KOPT-K1 (cell line): Measurements from ENCODE around the gene NUP210.
"Not testable (repeated sequence)": the region's sequence is repeated elsewhere in the genome, so short reads cannot be mapped to it uniquely, and the experiment has no call there.

Experiments used
- H3K27ac ChIP-seq: fragments of 200-600 bp; sonication (generic); 2 replicates; pipeline ENCODE4 v1.5.1; 2016; ENCODE audit warnings: antibody characterized with exemption, mild to moderate bottlenecking, low read depth, low read length; ENCODE audit not compliant: poor library complexity, severe bottlenecking
- H3K36me3 ChIP-seq: fragments of 200-600 bp; sonication (generic); 2 replicates; pipeline ENCODE4 v1.5.1; 2017; ENCODE audit warnings: antibody characterized with exemption, mild to moderate bottlenecking, low read length, moderate library complexity; ENCODE audit not compliant: insufficient read depth
- H3K9me3 ChIP-seq: fragments of 200-600 bp; sonication (generic); 2 replicates; pipeline ENCODE4 v1.5.1; 2017; ENCODE audit warnings: antibody characterized with exemption, low read length, mild to moderate bottlenecking; ENCODE audit not compliant: insufficient read depth, poor library complexity, severe bottlenecking

The NUP210 gene

GRCh38 chr3:13442882-13443281 lies 22.8 kb upstream of the NUP210 start:
- not testable (repeated sequence) for H3K36me3 ChIP-seq, H3K27ac ChIP-seq, H3K9me3 ChIP-seq

DNA sequence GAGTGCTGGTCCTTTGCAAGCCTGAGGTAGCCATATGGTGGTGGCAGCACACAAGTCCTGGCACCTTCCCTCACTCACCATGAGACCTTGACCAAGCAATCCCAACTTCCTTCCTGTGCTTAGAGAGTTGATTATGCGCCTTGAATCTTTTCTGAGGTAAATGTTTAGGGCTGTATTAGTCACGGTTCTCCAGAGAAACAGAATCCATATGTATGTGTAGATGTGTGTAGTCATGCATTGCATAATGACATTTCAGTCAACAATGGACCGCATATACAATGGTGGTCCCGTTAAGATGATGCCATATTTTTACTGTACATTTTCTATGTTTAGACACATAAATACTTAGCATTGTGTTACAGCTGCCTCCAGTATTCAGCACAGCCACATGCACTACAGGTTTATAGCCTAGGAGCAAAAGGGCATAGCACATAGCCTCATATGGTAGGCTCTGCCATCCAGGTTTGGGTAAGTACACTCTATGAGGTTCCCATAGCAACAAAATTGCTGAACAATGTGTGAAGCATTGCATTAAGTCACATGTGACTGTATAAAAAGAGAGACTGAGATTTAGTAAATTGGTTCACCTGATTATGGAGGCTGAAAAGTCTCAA lies 20.2 kb upstream of the NUP210 start:
- Histone ChIP-seq H3K9me3 (no peaks in the 10 kb centered on the region), H3K36me3 (no peaks in the 10 kb centered on the region), H3K27ac (no peak overlapping the region)

- H3K36me3 ChIP-seq, H3K27ac ChIP-seq, H3K9me3 ChIP-seq: not testable (repeated sequence)
Measured at GRCh38 chr3:13436213-13436612, 16.1 kb upstream of the NUP210 start.

- Histone ChIP-seq H3K36me3 (no peaks in the 10 kb centered on the region), H3K27ac (no peak overlapping the region), H3K9me3 (peaks cover 9% of the 10 kb centered on the region)
Measured at GRCh38 chr3:13433912-13434311, 13.8 kb upstream of the NUP210 start.

DNA sequence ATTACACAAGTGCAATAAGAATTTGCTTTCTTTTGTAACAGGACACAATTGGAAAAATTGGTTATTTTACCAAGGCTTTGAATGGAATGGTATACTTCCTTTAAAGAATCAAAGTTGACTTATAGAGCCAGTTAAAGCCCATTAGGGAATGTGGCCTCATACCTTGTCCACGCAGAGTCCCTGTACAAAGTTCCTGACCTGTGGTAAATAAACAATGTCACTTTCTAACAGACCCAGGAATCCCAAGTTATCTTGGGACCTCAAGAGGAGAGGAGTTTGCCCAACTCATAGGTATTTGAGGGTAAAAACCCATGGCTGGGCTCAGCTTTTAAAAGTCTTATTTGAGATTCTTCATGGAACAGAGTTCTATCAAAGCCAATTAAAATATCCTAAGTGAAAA lies 12.0 kb upstream of the NUP210 start:
- no peak overlapping the region for H3K27ac ChIP-seq
- peaks cover 9% of the 10 kb centered on the region for H3K9me3 ChIP-seq
- no peaks in the 10 kb centered on the region for H3K36me3 ChIP-seq

- not testable (repeated sequence) for H3K9me3 ChIP-seq, H3K27ac ChIP-seq
Measured at GRCh38 chr3:13430411-13430875, 10.3 kb upstream of the NUP210 start.

GRCh38 chr3:13429631-13430291 lies 9.6 kb upstream of the NUP210 start:
- Histone ChIP-seq H3K36me3 (no peaks in the 10 kb centered on the region), H3K9me3 (peaks cover 9% of the 10 kb centered on the region), H3K27ac (no peak overlapping the region)

More at GRCh38 chr3:13430411-13430875, 10.3 kb upstream of the NUP210 start:
- not testable (repeated sequence) for H3K36me3 ChIP-seq

- H3K36me3 ChIP-seq, H3K9me3 ChIP-seq: not testable (repeated sequence)
- H3K27ac ChIP-seq = peak overlapping the region; percentile 42
Measured at GRCh38 chr3:13428678-13429077, 8.6 kb upstream of the NUP210 start.

GRCh38 chr3:13427662-13428603 lies 7.8 kb upstream of the NUP210 start:
- Histone ChIP-seq H3K9me3 (peaks cover 9% of the 10 kb centered on the region), H3K27ac (peak overlapping the region; percentile 42), H3K36me3 (no peaks in the 10 kb centered on the region)

- Histone ChIP-seq H3K27ac (no peak overlapping the region), H3K9me3 (peaks cover 6% of the 10 kb centered on the region), H3K36me3 (no peaks in the 10 kb centered on the region)
Measured at GRCh38 chr3:13426591-13426990, 6.5 kb upstream of the NUP210 start.

DNA sequence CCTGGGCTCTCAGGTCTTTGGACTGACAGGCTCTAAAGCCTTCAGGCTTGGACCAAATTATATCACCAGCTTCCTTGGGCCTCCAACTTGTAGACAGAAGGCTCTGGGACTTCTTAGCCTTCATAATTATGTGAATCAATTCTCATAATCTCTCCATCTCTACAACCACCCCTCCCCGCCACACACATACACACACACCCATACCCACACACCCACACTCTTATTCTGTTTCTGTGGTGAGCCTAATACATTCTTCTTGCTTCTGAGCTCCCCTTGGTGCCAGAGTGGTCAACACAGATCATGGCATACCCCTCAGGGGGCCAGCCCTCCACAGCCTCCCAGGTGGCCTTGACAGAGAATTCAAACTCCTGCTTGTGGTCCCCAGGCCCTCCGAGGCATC lies 5.6 kb upstream of the NUP210 start:
- Histone ChIP-seq H3K9me3 (no peaks in the 10 kb centered on the region), H3K27ac (no peak overlapping the region), H3K36me3 (no peaks in the 10 kb centered on the region)

DNA sequence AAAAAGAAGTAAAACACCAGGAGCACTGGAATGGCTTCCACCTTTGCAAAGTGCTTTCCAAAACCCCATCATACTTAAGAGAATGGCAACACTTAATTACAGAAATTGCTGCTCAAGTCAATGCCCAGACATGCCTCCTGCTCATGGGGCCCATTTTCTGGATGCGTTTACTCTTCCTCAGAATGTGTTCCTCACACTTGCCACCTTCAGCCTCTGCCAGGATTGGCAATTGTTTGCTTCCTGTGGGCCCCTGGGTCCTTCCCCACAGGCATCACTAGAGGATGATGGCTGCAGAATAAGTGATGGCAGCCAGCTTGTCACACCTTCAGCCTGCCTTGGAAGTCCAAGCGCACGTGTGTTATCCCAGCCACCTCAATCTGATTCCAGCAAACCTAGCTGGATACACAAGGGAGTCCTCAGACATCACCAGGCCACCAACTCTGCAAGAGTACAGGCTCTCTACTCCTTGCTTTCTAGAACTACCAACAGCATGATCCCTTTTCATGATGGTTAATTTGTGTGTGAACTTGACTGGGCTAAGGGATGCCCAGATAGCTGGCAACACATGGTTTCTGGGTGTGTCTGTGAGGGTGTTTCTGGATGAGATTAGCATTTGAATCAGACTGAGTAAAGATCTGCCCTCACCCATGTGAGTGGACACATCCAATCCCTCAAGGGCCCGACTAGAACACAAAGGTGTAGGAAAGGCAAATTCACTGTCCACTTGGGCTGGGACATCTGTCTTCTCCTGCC lies 4.9 kb upstream of the NUP210 start:
- Histone ChIP-seq H3K9me3 (no peaks in the 10 kb centered on the region), H3K27ac (no peak overlapping the region)

GRCh38 chr3:13424141-13424844 lies 4.2 kb upstream of the NUP210 start:
- Histone ChIP-seq H3K36me3 (no peaks in the 10 kb centered on the region), H3K9me3 (no peaks in the 10 kb centered on the region), H3K27ac (no peak overlapping the region)

More for the DNA sequence above, 4.9 kb upstream of the NUP210 start:
- H3K36me3 ChIP-seq = no peaks in the 10 kb centered on the region
